H1 (cell line): Measurements from ENCODE around the gene ATP5ME. TPM values are rescaled to one million over a fixed set of nuclear protein-coding genes. Genes with fewer than 3 reads are reported as not detected.
A peak's percentile ranks its signal among the peaks of the same experiment; 100 is the strongest.

Experiments used
- CTCF ChIA-PET: fragments of 300-600 bp; sonication (Branson Sonifier 250); formaldehyde crosslinking; loops from one replicate; lab custom pipeline; 2021; ENCODE audit not compliant: partially characterized antibody; lab: Charles Lee
- POLR2A ChIA-PET: fragments of 300-600 bp; sonication (Branson Sonifier 250); formaldehyde crosslinking; loops from one replicate; lab custom pipeline; 2021; ENCODE audit warnings: inconsistent platforms; ENCODE audit not compliant: partially characterized antibody; lab: Charles Lee
- DNase-seq, 2 experiments: peaks; one replicate each; pipeline versions ENCODE4 v3.0.0 to v3.0.0-alpha.2; 2010 to 2022; ENCODE audit warnings: low spot score in 2 of 2, low read depth in 1 of 2, mixed read lengths in 1 of 2
- FAIRE-seq: peaks from 2 replicates; lab custom pipeline; 2011; peaks lifted over from hg19 to GRCh38; lab: Jason Lieb, UNC
- H2AFZ ChIP-seq: 2 replicates; pipeline ENCODE4 v1.8.1; 2012; ENCODE audit warnings: low read length, inconsistent platforms
- H2AK5ac ChIP-seq: 2 replicates; pipeline ENCODE4 v1.6.1; 2013; ENCODE audit warnings: low read depth, low read length
- H2BK120ac ChIP-seq: replicated peaks from 2 replicates; pipeline ENCODE3; 2013; ENCODE audit warnings: low read depth, low read length, inconsistent platforms
- H2BK12ac ChIP-seq: 2 replicates; pipeline ENCODE4 v1.6.1; 2013; ENCODE audit warnings: low read depth, low read length
- H2BK15ac ChIP-seq: 2 replicates; pipeline ENCODE4 v1.6.1; 2013; ENCODE audit warnings: low read length
- H2BK20ac ChIP-seq: 2 replicates; pipeline ENCODE4 v1.6.1; 2013; ENCODE audit warnings: low read length
- H2BK5ac ChIP-seq: 2 replicates; pipeline ENCODE4 v1.6.1; 2013; ENCODE audit warnings: low read depth, low read length
- H3K14ac ChIP-seq: 2 replicates; pipeline ENCODE4 v1.6.1; 2013; ENCODE audit warnings: inconsistent platforms; ENCODE audit not compliant: insufficient read length
- H3K18ac ChIP-seq: 2 replicates; pipeline ENCODE4 v1.6.1; 2013; ENCODE audit warnings: low read length; ENCODE audit errors: extremely low read depth
- H3K23ac ChIP-seq: 2 replicates; pipeline ENCODE4 v1.6.1; 2013; ENCODE audit warnings: inconsistent platforms; ENCODE audit not compliant: insufficient read length
- H3K23me2 ChIP-seq: 2 replicates; pipeline ENCODE4 v1.6.1; 2013; ENCODE audit warnings: low read depth, low read length
- H3K27ac ChIP-seq: 2 replicates; pipeline ENCODE4 v1.6.1; 2011; ENCODE audit warnings: low read depth, low read length, inconsistent platforms
- H3K27me3 ChIP-seq, 4 experiments: replicated peaks in 1 of 4; 1 replicate in 1 of 4; 2 replicates in 3 of 4; pipeline versions ENCODE4 v1.6.1 to v1.8.1; 2011 to 2013; ENCODE audit warnings: low read length in 3 of 4, mild to moderate bottlenecking in 3 of 4, inconsistent platforms in 2 of 4, mixed read lengths in 2 of 4, moderate library complexity in 1 of 4; ENCODE audit not compliant: control insufficient read depth in 3 of 4, insufficient read depth in 3 of 4; ENCODE audit errors: extremely low read depth in 1 of 4
- H3K36me3 ChIP-seq, 4 experiments: 2 replicates each; pipeline versions ENCODE4 v1.6.1 to v1.8.1; 2011 to 2013; ENCODE audit warnings: mild to moderate bottlenecking in 4 of 4, low read length in 3 of 4, moderate library complexity in 2 of 4, control low read depth in 1 of 4, inconsistent platforms in 1 of 4; ENCODE audit not compliant: insufficient read depth in 4 of 4, control insufficient read depth in 2 of 4
- H3K4ac ChIP-seq: replicated peaks from 2 replicates; pipeline ENCODE3; 2013; ENCODE audit warnings: low read length, low read depth, mixed read lengths, inconsistent platforms; ENCODE audit not compliant: insufficient read length
- H3K4me1 ChIP-seq, 4 experiments: replicated peaks in 1 of 4; 1 replicate in 1 of 4; 2 replicates in 3 of 4; pipeline versions ENCODE4 v1.6.1 to v1.8.1; 2011 to 2013; ENCODE audit warnings: low read length in 3 of 4, inconsistent platforms in 2 of 4, mixed read lengths in 1 of 4; ENCODE audit not compliant: insufficient read depth in 4 of 4, control insufficient read depth in 3 of 4
- H3K4me2 ChIP-seq, 2 experiments: 2 replicates each; pipeline versions ENCODE4 v1.6.1 to v1.8.1; 2011 to 2013; ENCODE audit warnings: low read depth in 2 of 2, low read length in 2 of 2, control low read depth in 1 of 2, inconsistent platforms in 1 of 2, mild to moderate bottlenecking in 1 of 2; ENCODE audit not compliant: insufficient read depth in 1 of 2
- H3K4me3 ChIP-seq, 4 experiments: fragments of 200-600, 300-600 bp in 1 of 4; sonication (generic), shearing (Covaris generic), sonication (Bioruptor Twin) in 1 of 4; 2 replicates each; pipeline versions ENCODE4 v1.5.1 to v1.8.1; 2011 to 2016; ENCODE audit warnings: low read length in 4 of 4, low read depth in 3 of 4, control low read depth in 2 of 4, inconsistent platforms in 2 of 4, mild to moderate bottlenecking in 2 of 4, mixed read lengths in 1 of 4, moderate library complexity in 1 of 4; ENCODE audit not compliant: insufficient read depth in 2 of 4; ENCODE audit errors: extremely low read depth in 1 of 4
- H3K56ac ChIP-seq: replicated peaks from 2 replicates; pipeline ENCODE3; 2013; ENCODE audit warnings: low read depth, mild to moderate bottlenecking, mixed read lengths, low read length, inconsistent platforms; ENCODE audit not compliant: insufficient read length
- H3K79me1 ChIP-seq: 2 replicates; pipeline ENCODE4 v1.6.1; 2013; ENCODE audit warnings: low read depth, low read length, control low read depth
- H3K79me2 ChIP-seq, 2 experiments: 2 replicates each; pipeline versions ENCODE4 v1.6.1 to v1.8.1; 2012 to 2013; ENCODE audit warnings: low read length in 2 of 2, mild to moderate bottlenecking in 2 of 2, inconsistent platforms in 1 of 2; ENCODE audit not compliant: insufficient read depth in 2 of 2, control insufficient read depth in 1 of 2
- H3K9ac ChIP-seq, 4 experiments: replicated peaks in 1 of 4; 1 replicate in 1 of 4; 2 replicates in 3 of 4; pipeline versions ENCODE4 v1.6.1 to v1.8.1; 2011 to 2013; ENCODE audit warnings: low read depth in 3 of 4, low read length in 3 of 4, control low read depth in 2 of 4, mild to moderate bottlenecking in 2 of 4, moderate library complexity in 2 of 4, inconsistent platforms in 1 of 4; ENCODE audit errors: extremely low read depth in 1 of 4
- H3K9me3 ChIP-seq, 2 experiments: 2 replicates each; pipeline versions ENCODE4 v1.6.1 to v1.8.1; 2012 to 2013; ENCODE audit warnings: mild to moderate bottlenecking in 2 of 2, moderate library complexity in 2 of 2, control low read depth in 1 of 2, inconsistent platforms in 1 of 2, low read depth in 1 of 2, low read length in 1 of 2, mixed read lengths in 1 of 2; ENCODE audit not compliant: insufficient read depth in 2 of 2
- H4K20me1 ChIP-seq, 2 experiments: replicated peaks in 1 of 2; 2 replicates each; pipeline versions ENCODE3 to v1.8.1; 2011 to 2013; ENCODE audit warnings: inconsistent platforms in 2 of 2, low read length in 2 of 2, mild to moderate bottlenecking in 1 of 2; ENCODE audit not compliant: insufficient read depth in 2 of 2, control insufficient read depth in 1 of 2
- H4K5ac ChIP-seq: 2 replicates; pipeline ENCODE4 v1.6.1; 2013; ENCODE audit warnings: low read length, low read depth, mixed read lengths, inconsistent platforms; ENCODE audit not compliant: insufficient read length
- H4K8ac ChIP-seq: 2 replicates; pipeline ENCODE4 v1.8.0; 2013; ENCODE audit warnings: mild to moderate bottlenecking, moderate library complexity, low read length, inconsistent platforms; ENCODE audit not compliant: insufficient read depth; ENCODE audit errors: extremely low read depth
- H4K91ac ChIP-seq: replicated peaks from 2 replicates; pipeline ENCODE3; 2013; ENCODE audit warnings: low read length, mixed read lengths, inconsistent platforms; ENCODE audit not compliant: insufficient read length
- ATF2 ChIP-seq: IDR thresholded peaks from 2 replicates; pipeline ENCODE4 v1.6.1; 2012; ENCODE audit warnings: low read length, inconsistent platforms
- BCL11A ChIP-seq, 2 experiments: IDR thresholded peaks; one replicate each; pipeline ENCODE4 v1.6.1; 2011; ENCODE audit warnings: low read depth in 2 of 2, low read length in 2 of 2, mild to moderate bottlenecking in 2 of 2
- CREB1 ChIP-seq: IDR thresholded peaks from 2 replicates; pipeline ENCODE4 v1.6.1; 2012; ENCODE audit warnings: inconsistent platforms
- GABPA ChIP-seq: IDR thresholded peaks from 2 replicates; pipeline ENCODE4 v1.6.1; 2011; ENCODE audit warnings: mild to moderate bottlenecking, low read length, moderate library complexity, borderline replicate concordance; ENCODE audit not compliant: insufficient read depth
- JUN ChIP-seq: IDR thresholded peaks from 2 replicates; pipeline ENCODE4 v1.6.1; 2011; ENCODE audit warnings: low read depth, mild to moderate bottlenecking, improper control_type of control experiment, low read length
- MAFK ChIP-seq: IDR thresholded peaks from 2 replicates; pipeline ENCODE4 v1.6.1; 2012; ENCODE audit warnings: low read depth, mild to moderate bottlenecking, improper control_type of control experiment, low read length
- NRF1 ChIP-seq: IDR thresholded peaks from 2 replicates; pipeline ENCODE4 v1.6.1; 2011; ENCODE audit warnings: mild to moderate bottlenecking, low read depth, low read length, improper control_type of control experiment
- POLR2AphosphoS5 ChIP-seq: IDR thresholded peaks from 2 replicates; pipeline ENCODE4 v1.6.1; 2011; ENCODE audit warnings: low read depth, low read length
- SIX5 ChIP-seq: IDR thresholded peaks from 2 replicates; pipeline ENCODE4 v1.6.1; 2011; ENCODE audit warnings: mild to moderate bottlenecking, low read depth, low read length
- SP1 ChIP-seq: IDR thresholded peaks from 2 replicates; pipeline ENCODE4 v1.6.1; 2011; ENCODE audit warnings: low read depth, low read length
- SP4 ChIP-seq: IDR thresholded peaks from 2 replicates; pipeline ENCODE4 v1.6.1; 2012; ENCODE audit warnings: low read length, inconsistent platforms
- TCF12 ChIP-seq: IDR thresholded peaks from 2 replicates; pipeline ENCODE4 v1.6.1; 2011; ENCODE audit warnings: low read depth, mild to moderate bottlenecking, low read length
- WGBS, 2 experiments: shearing (Covaris generic) in 1 of 2; methylation state at CpG; one replicate each; pipeline versions ENCODE4 v1.1.6 to v1.1.7; 2013 to 2015; ENCODE audit warnings: low lambda C conversion rate in 2 of 2, mixed read lengths in 2 of 2, inconsistent platforms in 1 of 2, low coverage in 1 of 2, missing lambda C conversion rate in 1 of 2; ENCODE audit not compliant: insufficient replicate concordance in 2 of 2, insufficient coverage in 1 of 2, insufficient read length in 1 of 2; ENCODE audit errors: extremely low coverage in 1 of 2, missing lambda C conversion rate in 1 of 2; 5-methylcytosine and 5-hydroxymethylcytosine counted together
- polyA plus RNA-seq, 7 experiments: library from polyadenylated mRNA; depleted of rRNA in 3 of 7; stranded (reverse) in 5 of 7; unstranded in 2 of 7; fragments of >200 nt in 5 of 7; fragments of 200-250 nt in 2 of 7; gene quantifications; 1 replicate in 5 of 7; 2 replicates in 1 of 7; 4 replicates in 1 of 7; pipeline versions ENCODE4 v1.2.1 to v1.2.3, GENCODE V29; 2011 to 2013; ENCODE audit warnings: missing spikeins in 2 of 7, mixed read lengths in 2 of 7
- total RNA-seq: library from RNA; stranded (reverse); fragmentation: NEBNext Ultra II Directional; extraction: Animal tissue kit (Norgen Biotek cat#: 25700); gene quantifications from 2 replicates; pipeline ENCODE4 v1.2.1, GENCODE V29; 2021

The ATP5ME gene
- total and polyA plus RNA-seq, 2 of the 8 experiments (the other 6 are each of a cell fraction or from before 2014, with no cell fraction given): 375 to 450 TPM

GRCh38 chr4:683247-683897, 9.3 kb upstream of the ATP5ME start:
- no peaks in the 10 kb centered on the region for H3K36me3 ChIP-seq
- no peak overlapping the region for H2BK120ac ChIP-seq
- no peak overlapping the region for H2BK15ac ChIP-seq
- no peaks in the 10 kb centered on the region for H3K9me3 ChIP-seq
- H3K56ac ChIP-seq: no peak overlapping the region
- FAIRE-seq: no peak
- DNase-seq: no peak
- no peak overlapping the region for H3K4me2 ChIP-seq
- H4K20me1 ChIP-seq: peaks cover 0 to 10% of the 10 kb centered on the region in 2 experiments
- no peak overlapping the region for H4K91ac ChIP-seq
- POLR2A ChIA-PET: interaction anchor here (1.0 to 6.3 kb wide), 6 partner anchors 8 to 107 kb away, joined by 3 to 34 read pairs (median 7); partner anchors contain the start of genes ATP5ME, MYL5 and TMEM271
- H3K23ac ChIP-seq: no peak overlapping the region
- 86% methylated on average over 17 of the region's 25 CpGs; no CpG with 5 or more reads in 1 of the 2 experiments for WGBS, 2 experiments
- no peak overlapping the region for H2AK5ac ChIP-seq
- no peak overlapping the region for H3K4ac ChIP-seq
- H4K5ac ChIP-seq: no peak overlapping the region
- H4K8ac ChIP-seq: no peak overlapping the region
- H3K14ac ChIP-seq: no peak overlapping the region
- H2BK20ac ChIP-seq: no peak overlapping the region
- H2AFZ ChIP-seq: no peak overlapping the region
- H3K27ac ChIP-seq: no peak overlapping the region
- no peak overlapping the region; the same call in 1 of the 2 replicates for H2BK12ac ChIP-seq
- H3K18ac ChIP-seq: peak overlapping the region; percentile 24; the same call in 1 of the 2 replicates
- CTCF ChIA-PET: interaction anchor here (0.6 to 5.7 kb wide), 22 partner anchors 8 to 207 kb away, joined by 3 to 65 read pairs (median 6); partner anchors contain the start of genes ATP5ME and MYL5
- peak overlapping the region; percentile 68 for H2BK5ac ChIP-seq
- H3K23me2 ChIP-seq: no peaks in the 10 kb centered on the region
- H3K79me1 ChIP-seq: no peaks in the 10 kb centered on the region
- no peaks in the 10 kb centered on the region; a peak in 2 of 7 replicates for H3K27me3 ChIP-seq
- peak overlapping the region in 2 of 4 experiments; percentile 26 to 29; a peak in 2 of 7 replicates for H3K9ac ChIP-seq
- H3K4me3 ChIP-seq: no peak overlapping the region
- peaks cover 0 to 25% (median 12%) of the 10 kb centered on the region in 4 experiments; a peak in 6 of 7 replicates for H3K4me1 ChIP-seq
- H3K79me2 ChIP-seq: no peaks in the 10 kb centered on the region
- TF ChIP-seq MAFK: no peak
- TF ChIP-seq SP4: no peak
- TF ChIP-seq ATF2: no peak
- no peak for TF ChIP-seq TCF12
- no peak for TF ChIP-seq SIX5
- no peak for TF ChIP-seq GABPA
- no peak for TF ChIP-seq JUN
- no peak for TF ChIP-seq NRF1
- no peak for TF ChIP-seq SP1
- TF ChIP-seq BCL11A (IDR thresholded peaks at IDR 0.05; ENCODE audit: low read depth in 2 of 2, low read length in 2 of 2): no peak
- TF ChIP-seq POLR2AphosphoS5: no peak
- TF ChIP-seq CREB1: no peak
